SU-DHL-6 (cell line): ENCODE results near the gene ETS1.

ENCODE experiments used
- H2AFZ ChIP-seq: fragments of 200-600 bp; sonication (generic); 2 replicates; pipeline ENCODE4 v1.6.1; 2014; ENCODE audit warnings: low read depth, mild to moderate bottlenecking, moderate library complexity, mixed read lengths, antibody characterized with exemption, low read length; ENCODE audit not compliant: severe bottlenecking
- H3F3A ChIP-seq: fragments of 200-600 bp; shearing (Covaris generic); 2 replicates; pipeline ENCODE4 v1.6.0; 2016; ENCODE audit warnings: antibody characterized with exemption, mild to moderate bottlenecking; ENCODE audit not compliant: insufficient read depth
- H3K27ac ChIP-seq: fragments of 200-600 bp; sonication (generic); 2 replicates; pipeline ENCODE4 v1.5.1; 2016; ENCODE audit warnings: low read depth, mild to moderate bottlenecking, low read length, moderate library complexity, mixed read lengths
- H3K27me3 ChIP-seq: fragments of 200-600 bp; sonication (generic), shearing (Covaris generic); 2 replicates; pipeline ENCODE4 v1.6.0; 2014; ENCODE audit warnings: mild to moderate bottlenecking, low read length
- H3K36me3 ChIP-seq: fragments of 200-600 bp; sonication (generic); 2 replicates; pipeline ENCODE4 v1.6.1; 2014; ENCODE audit warnings: mild to moderate bottlenecking, low read length, mixed read lengths
- H3K4me2 ChIP-seq: fragments of 300-600, 200-600 bp; shearing (Covaris generic), sonication (generic); 2 replicates; pipeline ENCODE4 v1.6.0; 2014; ENCODE audit warnings: low read length, low read depth, mild to moderate bottlenecking; ENCODE audit not compliant: poor library complexity, severe bottlenecking
- H3K4me3 ChIP-seq: fragments of 200-600 bp; sonication (generic); 2 replicates; pipeline ENCODE4 v1.5.1; 2014; ENCODE audit warnings: antibody characterized with exemption, low read length, mild to moderate bottlenecking, mixed read lengths; ENCODE audit not compliant: insufficient read depth, poor library complexity, severe bottlenecking
- H3K79me2 ChIP-seq: fragments of 200-600 bp; sonication (generic); 2 replicates; pipeline ENCODE4 v1.6.1; 2014; ENCODE audit warnings: mild to moderate bottlenecking, low read length, moderate library complexity; ENCODE audit not compliant: insufficient read depth
- H3K9ac ChIP-seq: fragments of 200-600 bp; sonication (generic); 2 replicates; pipeline ENCODE4 v1.7.0; 2014; ENCODE audit warnings: mild to moderate bottlenecking, low read length
- H3K9me2 ChIP-seq: fragments of 200-600 bp; sonication (generic); replicated peaks from 2 replicates; pipeline ENCODE4 v1.6.1; 2014; ENCODE audit warnings: low read length; ENCODE audit not compliant: insufficient read depth
- H3K9me3 ChIP-seq: fragments of 200-600 bp; sonication (generic); 2 replicates; pipeline ENCODE4 v1.6.1; 2014; ENCODE audit warnings: low read length, mixed read lengths; ENCODE audit not compliant: insufficient read depth
- H4K20me1 ChIP-seq: fragments of 200-600 bp; sonication (generic); 2 replicates; pipeline ENCODE4 v1.6.1; 2014; ENCODE audit warnings: low read depth, mild to moderate bottlenecking, antibody characterized with exemption, low read length, moderate library complexity, mixed read lengths
- CTCF ChIP-seq: fragments of 200-600 bp; sonication (generic); IDR thresholded peaks from one replicate; pipeline ENCODE4 v1.5.1; 2017; ENCODE audit warnings: antibody characterized with exemption, mild to moderate bottlenecking, low read length, moderate library complexity; ENCODE audit not compliant: insufficient read depth, poor library complexity, severe bottlenecking
- EZH2phosphoT487 ChIP-seq: fragments of 200-600 bp; sonication (generic), shearing (Covaris generic); conservative IDR thresholded peaks from 2 replicates; pipeline ENCODE4 v1.6.1; 2018; ENCODE audit warnings: mild to moderate bottlenecking, antibody characterized with exemption, low read length, moderate library complexity, mixed read lengths

The ETS1 gene

GRCh38 chr11:128618603-128619002, 31.2 kb upstream of the ETS1 start:
- Histone ChIP-seq H3K36me3 (no peaks in the 10 kb centered on the region), H3K27ac (no peak overlapping the region), H3K9me3 (no peaks in the 10 kb centered on the region), H3K4me3 (no peak overlapping the region), H3K4me2 (no peak overlapping the region), H3K9ac (peak overlapping the region; percentile 11; the same call in 1 of the 2 replicates), H3K27me3 (no peaks in the 10 kb centered on the region), H3K9me2 (no peaks in the 10 kb centered on the region), H2AFZ (no peak overlapping the region), H3K79me2 (no peaks in the 10 kb centered on the region), H3F3A (peaks cover 25% of the 10 kb centered on the region), H4K20me1 (no peaks in the 10 kb centered on the region)
- no peak for TF ChIP-seq EZH2phosphoT487
- TF ChIP-seq CTCF: no peak

- no peaks in the 10 kb centered on the region for H3K36me3 ChIP-seq
- no peak overlapping the region for H3K4me3 ChIP-seq
- H2AFZ ChIP-seq: no peak overlapping the region
- H4K20me1 ChIP-seq: no peaks in the 10 kb centered on the region
- TF ChIP-seq EZH2phosphoT487: no peak
- TF ChIP-seq CTCF: no peak
- peak overlapping the region; percentile 32; the same call in 1 of the 2 replicates for H3K27ac ChIP-seq
- H3F3A ChIP-seq: peaks cover 37% of the 10 kb centered on the region
- H3K9me2 ChIP-seq: no peaks in the 10 kb centered on the region
- H3K79me2 ChIP-seq: no peaks in the 10 kb centered on the region
- no peak overlapping the region for H3K4me2 ChIP-seq
- H3K9me3 ChIP-seq: no peaks in the 10 kb centered on the region
- H3K9ac ChIP-seq: no peak overlapping the region
- H3K27me3 ChIP-seq: no peaks in the 10 kb centered on the region
These were observed 28.8 kb upstream of the ETS1 start for GRCh38 chr11:128616161-128616560.

- H3F3A ChIP-seq: peaks cover 36% of the 10 kb centered on the region
- H4K20me1 ChIP-seq: no peaks in the 10 kb centered on the region
- H3K27ac ChIP-seq: peak overlapping the region; percentile 99; the same call in 1 of the 2 replicates
- no peaks in the 10 kb centered on the region for H3K27me3 ChIP-seq
- H3K4me2 ChIP-seq: no peak overlapping the region
- H3K36me3 ChIP-seq: no peaks in the 10 kb centered on the region
- H3K4me3 ChIP-seq: no peak overlapping the region
- H3K79me2 ChIP-seq: no peaks in the 10 kb centered on the region
- H2AFZ ChIP-seq: no peak overlapping the region
- TF ChIP-seq CTCF (no peak), EZH2phosphoT487 (no peak)
- no peaks in the 10 kb centered on the region for H3K9me3 ChIP-seq
- H3K9ac ChIP-seq: no peak overlapping the region
- H3K9me2 ChIP-seq: no peaks in the 10 kb centered on the region
These were observed 28.3 kb upstream of the ETS1 start for GRCh38 chr11:128615612-128616011.

DNA sequence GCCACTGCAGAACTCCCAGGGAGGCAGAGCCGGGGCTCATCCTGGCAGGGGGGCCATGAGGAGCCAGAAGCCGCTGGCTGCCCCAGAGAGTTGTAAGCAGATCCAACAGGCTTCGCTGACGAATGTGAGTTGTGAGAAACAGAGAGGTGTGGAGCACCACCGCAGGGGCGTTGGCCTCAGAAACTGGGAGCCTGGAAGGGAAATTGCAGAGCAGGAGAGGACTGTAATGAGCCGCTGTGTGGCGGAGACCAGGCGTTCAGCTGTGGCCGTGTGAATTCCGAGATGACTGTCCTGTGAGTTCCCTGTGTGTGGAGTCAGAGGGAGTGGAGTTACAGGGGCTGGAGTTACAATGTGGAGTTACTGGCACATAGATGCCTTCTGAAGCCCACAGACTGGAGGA, 27.7 kb upstream of the ETS1 start:
- H3K9me3 ChIP-seq: no peaks in the 10 kb centered on the region
- H3K4me2 ChIP-seq: no peak overlapping the region
- peak overlapping the region; percentile 74; the same call in 1 of the 2 replicates for H3K9ac ChIP-seq

More for the DNA sequence above, 27.7 kb upstream of the ETS1 start:
- no peaks in the 10 kb centered on the region for H3K27me3 ChIP-seq
- peak overlapping the region; percentile 99 for H3K27ac ChIP-seq
- H3K4me3 ChIP-seq: no peak overlapping the region
- TF ChIP-seq EZH2phosphoT487 (no peak), CTCF (no peak)
- peaks cover 42% of the 10 kb centered on the region for H3F3A ChIP-seq
- H3K36me3 ChIP-seq: no peaks in the 10 kb centered on the region
- H4K20me1 ChIP-seq: no peaks in the 10 kb centered on the region
- H3K9me2 ChIP-seq: no peaks in the 10 kb centered on the region
- H2AFZ ChIP-seq: no peak overlapping the region
- H3K79me2 ChIP-seq: no peaks in the 10 kb centered on the region
